ENCODE measurements around the gene CDH5. TPM values are rescaled to one million over a fixed set of nuclear protein-coding genes. Genes with fewer than 3 reads are reported as not detected.
"Not testable (repeated sequence)": the region's sequence is repeated elsewhere in the genome, so short reads cannot be mapped to it uniquely, and the experiment has no call there.

Gene CDH5, protein sequence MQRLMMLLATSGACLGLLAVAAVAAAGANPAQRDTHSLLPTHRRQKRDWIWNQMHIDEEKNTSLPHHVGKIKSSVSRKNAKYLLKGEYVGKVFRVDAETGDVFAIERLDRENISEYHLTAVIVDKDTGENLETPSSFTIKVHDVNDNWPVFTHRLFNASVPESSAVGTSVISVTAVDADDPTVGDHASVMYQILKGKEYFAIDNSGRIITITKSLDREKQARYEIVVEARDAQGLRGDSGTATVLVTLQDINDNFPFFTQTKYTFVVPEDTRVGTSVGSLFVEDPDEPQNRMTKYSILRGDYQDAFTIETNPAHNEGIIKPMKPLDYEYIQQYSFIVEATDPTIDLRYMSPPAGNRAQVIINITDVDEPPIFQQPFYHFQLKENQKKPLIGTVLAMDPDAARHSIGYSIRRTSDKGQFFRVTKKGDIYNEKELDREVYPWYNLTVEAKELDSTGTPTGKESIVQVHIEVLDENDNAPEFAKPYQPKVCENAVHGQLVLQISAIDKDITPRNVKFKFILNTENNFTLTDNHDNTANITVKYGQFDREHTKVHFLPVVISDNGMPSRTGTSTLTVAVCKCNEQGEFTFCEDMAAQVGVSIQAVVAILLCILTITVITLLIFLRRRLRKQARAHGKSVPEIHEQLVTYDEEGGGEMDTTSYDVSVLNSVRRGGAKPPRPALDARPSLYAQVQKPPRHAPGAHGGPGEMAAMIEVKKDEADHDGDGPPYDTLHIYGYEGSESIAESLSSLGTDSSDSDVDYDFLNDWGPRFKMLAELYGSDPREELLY
- total RNA-seq: 28.5 TPM

DNA sequence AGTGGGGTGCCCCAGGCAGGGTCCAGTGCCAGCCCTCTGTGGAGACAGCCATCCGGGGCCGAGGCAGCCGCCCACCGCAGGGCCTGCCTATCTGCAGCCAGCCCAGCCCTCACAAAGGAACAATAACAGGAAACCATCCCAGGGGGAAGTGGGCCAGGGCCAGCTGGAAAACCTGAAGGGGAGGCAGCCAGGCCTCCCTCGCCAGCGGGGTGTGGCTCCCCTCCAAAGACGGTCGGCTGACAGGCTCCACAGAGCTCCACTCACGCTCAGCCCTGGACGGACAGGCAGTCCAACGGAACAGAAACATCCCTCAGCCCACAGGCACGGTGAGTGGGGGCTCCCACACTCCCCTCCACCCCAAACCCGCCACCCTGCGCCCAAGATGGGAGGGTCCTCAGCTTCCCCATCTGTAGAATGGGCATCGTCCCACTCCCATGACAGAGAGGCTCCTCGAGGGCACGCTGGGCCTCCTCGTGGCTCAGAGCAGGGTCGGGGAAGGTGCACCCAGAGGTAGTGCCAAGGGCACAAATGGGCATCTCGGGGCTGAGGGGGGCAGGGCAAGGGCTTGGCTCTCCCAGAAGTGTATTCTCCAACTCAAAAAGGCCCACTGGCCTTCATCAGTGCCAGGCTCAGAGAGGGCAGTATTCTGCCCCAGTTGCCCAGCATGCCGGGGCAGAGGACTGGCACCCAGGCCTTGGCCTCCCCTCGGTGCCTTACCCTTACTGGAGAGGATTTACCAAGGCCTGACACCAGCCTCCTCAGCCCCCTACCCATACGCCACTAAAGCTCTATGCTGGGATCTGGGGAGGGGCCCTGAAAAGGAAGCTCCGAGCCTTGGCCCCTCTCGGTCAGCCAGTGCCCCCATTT is at the start of gene CDH5:
Gene CDH5 (plus strand): TSS at position 259 of the 867 bp plus-strand sequence. CDS start 12,647 bp downstream, outside the sequence.
- DNase-seq: peak; percentile 30

DNA sequence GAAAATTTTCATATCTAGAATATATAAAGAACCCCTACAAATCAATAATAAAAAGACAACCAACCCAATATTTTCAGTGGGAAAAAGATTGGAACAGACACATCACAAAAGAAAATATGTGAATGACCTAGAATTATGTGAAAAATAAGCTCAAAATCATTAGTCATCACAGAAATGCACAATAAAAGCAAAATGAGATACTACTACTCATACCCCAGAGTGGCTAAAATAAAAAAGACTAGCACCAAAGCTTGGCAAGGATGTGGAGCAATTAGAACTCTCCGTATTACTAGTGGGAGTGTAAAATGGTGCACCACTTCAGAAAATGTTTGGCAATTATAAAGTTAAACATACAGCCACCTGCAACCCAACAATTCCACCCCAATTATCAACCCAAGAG is 48.0 kb upstream of the CDH5 start:
- no peak for DNase-seq

DNA sequence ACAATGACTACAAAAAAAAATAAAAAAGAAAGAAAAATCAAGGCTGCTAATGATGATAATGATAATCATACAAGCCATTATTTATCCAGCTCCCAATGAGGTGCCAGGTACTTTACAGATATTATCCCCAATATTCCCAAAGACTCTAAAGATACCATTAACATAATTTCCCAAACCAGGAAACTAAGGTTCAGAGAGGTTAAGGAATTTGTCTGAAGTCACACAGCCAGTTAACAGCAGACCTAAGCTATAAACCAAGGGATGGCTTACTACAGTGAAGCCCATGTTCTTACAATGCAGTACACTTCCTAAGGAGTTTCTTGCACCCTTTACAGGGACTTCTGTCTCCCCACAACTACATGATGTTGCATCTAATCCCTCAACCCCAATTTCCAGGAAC is 45.7 kb upstream of the CDH5 start:
- DNase-seq: no peak

DNA sequence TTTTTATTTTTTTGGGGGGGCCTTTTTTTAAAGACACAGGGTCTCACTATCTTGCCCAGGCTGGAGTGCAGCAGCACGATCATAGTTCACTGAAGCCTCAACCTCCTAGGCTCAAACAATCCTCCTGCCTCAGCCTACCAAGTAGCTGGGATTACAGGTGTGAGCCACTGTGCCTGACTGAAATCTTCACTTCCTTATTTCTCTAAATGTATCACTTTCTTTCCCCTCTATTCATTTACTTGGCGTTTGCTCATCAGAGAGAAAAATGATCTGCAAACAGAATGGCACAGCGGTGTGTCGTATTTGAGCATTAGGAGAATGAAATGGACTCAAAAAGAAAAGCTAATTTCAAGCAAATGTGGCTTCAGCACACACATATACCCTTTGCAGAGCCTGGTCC is 44.3 kb upstream of the CDH5 start:
- DNase-seq: no peak

DNA sequence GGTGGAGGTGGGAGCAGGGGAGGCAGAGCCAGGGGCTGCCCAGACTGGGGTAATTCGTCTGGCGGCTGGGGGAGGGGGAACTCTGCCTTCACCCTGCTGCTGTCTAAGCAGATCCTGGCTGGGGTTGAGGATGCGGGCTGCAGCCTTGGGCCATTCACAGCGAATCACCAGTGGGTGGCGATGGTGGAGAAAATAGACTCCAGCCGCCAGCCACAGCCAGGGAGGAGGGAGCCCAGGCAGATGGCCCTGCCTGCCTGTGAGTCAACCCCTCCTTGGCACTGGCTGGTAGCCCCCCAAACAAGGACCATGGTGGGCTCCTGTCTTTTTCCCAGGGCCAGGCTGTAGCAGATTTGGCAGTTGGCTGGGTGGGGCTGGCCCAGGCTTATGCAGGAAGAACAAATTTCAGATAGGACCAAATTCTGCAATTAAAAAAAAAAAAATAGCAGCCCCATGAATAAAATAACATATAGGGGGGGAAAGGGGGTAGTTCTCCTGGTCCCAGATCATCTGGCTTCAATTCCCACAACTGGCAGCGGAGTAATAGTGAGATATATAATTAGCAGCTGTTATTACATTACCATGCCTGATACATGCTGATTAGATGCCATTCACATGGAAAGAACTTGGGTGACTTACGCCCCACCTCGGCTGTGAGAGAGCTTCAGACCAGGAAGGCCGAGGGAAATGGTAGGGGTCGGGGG is 41.5 kb upstream of the CDH5 start:
- no peak for DNase-seq

DNA sequence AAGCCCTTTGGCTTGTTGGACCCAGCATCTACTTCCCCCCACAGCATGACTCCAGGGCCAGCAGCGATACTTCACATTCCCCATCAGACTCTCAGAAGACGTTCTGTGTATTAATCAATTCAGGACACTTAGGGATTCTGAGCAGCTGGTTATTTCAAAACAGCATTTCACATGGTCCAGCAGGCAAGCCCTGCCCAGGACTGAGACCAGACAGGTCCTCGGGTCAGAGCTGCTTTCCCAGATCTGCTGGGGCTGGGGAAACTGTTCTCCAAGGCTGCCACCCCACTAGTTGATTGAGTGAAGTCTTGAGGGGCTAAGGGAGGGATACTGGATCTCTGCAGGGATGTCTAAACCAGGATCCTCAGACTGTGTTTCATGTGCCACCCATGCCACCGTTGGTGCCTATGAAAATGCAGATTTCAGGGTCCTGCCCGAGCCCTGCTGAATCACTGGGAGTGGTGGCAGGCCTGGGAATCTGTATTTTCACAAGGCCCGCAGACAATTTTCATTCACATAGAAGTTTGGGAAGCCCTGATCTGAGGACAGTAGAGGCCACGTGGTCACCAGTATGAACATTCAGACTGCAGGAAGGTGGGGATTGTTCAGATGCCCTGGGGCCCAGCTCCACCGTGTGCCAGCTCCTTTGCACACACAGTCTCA is 40.6 kb upstream of the CDH5 start:
- no peak for DNase-seq

DNA sequence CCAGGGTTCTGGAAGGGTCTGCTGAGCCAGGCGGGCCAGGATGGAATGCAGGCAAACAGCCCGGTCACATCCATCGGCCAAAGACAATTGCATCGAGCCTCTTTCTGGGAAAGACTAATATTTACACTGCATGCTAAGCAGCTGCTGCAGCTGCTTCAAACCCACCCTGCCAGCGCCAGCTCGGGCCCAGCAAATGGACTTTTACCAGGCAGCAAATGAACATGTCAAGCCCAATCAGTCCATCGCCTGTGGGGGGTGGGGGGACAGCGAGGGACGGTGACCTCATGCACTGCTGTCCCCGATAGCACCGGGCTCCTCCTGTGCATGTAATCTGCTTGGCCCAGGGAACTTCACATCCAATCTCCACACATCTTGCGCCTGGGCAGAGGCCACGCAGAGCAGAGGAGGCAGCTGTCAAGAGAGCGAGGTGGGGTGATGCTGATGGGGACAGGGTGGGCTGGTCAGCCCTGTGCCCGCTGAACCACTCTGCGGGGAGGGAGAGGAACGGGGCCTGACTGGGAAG is 39.4 kb upstream of the CDH5 start:
- no peak for DNase-seq

DNA sequence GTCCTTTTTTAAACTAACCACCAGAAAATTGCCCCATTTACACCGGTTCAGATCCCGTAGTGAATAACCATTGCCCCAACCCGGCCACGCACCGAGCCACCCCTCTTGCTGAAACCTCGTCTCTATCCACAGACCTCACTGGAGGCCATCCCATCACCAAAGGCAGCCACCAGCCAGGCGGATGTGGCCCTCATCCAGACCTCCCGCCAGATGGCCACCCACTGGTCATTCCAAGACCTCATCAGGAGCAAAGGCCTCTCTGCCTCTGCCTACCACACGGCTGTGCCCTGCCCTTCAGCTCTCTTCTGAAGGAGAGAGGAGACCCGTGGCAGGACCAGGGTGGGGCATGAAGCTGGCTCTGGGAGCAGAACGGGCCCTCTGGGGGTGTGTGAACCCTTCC is 38.2 kb upstream of the CDH5 start:
- no peak for DNase-seq

DNA sequence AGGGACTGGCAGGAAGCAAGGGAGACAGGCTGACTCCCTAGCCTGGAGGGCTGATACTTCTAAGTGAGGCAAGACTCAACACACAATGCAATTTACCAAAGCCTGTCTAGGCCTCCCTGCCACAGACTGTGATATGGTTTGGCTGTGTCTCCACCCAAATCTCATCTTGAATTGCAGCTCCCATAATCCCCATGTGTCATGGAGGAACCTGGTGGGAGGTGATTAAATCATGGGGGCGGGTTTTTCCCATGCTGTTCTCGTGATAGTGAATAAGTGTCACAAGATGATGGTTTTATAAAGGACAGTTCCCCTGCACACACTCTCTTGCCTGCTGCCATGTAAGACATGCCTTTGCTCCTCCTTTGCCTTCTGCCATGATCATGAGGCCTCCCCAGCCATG is 35.0 kb upstream of the CDH5 start:
- not testable (repeated sequence) for DNase-seq

DNA sequence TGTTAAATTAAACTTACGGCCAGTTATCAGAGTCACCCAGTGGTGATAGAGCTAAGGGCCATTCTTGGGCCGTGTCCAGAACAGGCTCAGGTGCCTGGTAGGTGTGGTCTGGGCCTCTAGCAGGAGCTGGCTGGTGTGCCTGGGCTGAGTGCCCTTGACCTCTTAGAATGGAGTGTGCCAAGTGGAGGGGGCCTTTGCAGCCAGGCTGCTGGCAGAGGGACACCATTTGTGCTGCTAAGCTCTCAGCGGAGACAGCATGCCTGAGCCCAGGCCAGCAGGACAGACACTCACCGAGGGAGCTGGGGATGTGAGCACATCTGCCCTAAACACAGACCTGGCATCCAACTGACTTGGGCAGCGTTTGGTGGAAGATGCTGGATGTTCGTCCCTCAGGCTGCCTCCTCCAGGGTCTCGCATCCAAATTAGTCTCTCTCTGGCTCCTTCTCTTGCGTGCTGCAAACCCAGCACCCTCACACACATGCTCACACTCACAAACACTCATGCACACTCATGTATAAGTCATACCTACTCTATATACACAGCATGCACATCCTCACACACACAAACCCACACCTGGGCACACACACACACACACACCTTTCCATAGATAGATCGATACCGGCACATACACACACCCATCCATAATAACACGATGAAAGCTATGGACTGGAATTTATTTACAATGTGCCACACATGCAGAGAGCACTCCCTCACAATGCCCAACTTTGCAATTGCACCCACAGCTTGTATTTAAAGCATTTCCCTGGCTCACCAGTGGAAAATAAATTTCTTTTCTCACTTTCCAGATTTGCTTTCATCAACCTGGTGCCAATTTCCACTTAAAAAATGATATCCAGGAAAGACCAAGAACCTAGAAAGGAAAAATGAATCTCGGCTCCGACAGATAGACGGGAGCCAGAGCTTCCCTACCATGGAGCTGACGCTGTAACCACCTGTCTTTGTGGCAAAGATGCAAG is 33.6 kb upstream of the CDH5 start:
- DNase-seq: no peak

DNA sequence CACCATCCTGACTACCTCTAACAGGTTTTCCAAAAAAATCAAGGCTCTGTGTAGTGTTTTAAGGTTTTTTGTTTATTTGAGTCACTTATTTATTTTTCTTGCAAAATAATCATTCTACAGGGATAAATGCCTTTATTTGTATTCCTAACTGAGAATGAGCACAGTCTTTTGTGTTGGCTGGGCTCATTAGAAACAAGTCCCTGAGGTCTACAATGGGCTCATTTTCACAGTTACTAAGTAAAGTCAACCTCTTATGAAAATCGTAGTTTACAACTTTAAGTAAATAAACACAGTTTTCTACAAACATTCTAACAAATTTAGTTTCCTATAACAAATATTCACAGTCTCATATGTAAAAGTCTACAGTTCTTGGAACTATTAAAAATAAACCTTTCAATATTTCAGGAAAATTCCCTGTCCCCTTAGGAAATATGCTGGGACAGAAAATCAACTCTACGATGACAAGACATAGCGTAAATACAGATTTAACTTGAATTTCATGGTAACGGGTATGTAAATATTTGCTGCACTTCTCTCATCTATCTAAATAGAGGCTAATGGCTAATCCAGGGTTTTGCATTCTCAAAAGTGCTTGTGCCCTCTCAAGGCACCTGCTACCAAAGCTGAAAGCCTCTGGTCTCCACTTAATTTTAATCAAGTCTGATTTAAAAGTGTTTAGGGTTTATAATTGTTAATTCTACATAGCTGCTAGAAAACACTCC is 31.5 kb upstream of the CDH5 start:
- no peak for DNase-seq

DNA sequence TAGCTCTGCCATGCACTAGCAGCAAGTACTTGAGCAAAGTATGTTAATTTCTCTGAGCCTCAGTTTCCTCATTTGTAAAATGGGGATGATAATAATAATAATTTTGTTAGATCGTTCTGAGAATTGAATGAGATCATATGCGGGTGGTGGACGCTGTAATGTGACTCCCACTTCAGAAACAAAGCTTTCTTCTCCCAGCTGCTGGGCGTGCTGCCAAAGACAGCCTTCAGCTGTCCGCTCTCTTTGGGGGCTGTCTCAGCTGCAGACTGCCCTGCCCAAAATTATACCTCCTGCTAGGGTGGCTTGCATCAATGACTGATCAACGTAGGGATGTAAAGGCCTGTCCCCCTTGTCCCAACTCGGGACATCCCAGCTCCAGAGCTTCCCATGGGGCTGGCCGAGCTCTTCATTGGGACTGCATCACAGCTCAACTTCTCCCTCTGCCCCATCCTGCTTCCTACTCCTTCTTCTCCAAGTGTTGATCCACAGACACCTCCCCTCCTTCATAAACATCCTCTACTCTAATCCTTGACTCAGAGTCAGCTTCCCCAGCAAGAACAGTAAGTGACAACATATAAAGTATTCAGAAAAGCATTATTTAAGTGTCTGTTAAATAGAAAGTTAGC is 30.7 kb upstream of the CDH5 start:
- DNase-seq: peak; percentile 15

DNA sequence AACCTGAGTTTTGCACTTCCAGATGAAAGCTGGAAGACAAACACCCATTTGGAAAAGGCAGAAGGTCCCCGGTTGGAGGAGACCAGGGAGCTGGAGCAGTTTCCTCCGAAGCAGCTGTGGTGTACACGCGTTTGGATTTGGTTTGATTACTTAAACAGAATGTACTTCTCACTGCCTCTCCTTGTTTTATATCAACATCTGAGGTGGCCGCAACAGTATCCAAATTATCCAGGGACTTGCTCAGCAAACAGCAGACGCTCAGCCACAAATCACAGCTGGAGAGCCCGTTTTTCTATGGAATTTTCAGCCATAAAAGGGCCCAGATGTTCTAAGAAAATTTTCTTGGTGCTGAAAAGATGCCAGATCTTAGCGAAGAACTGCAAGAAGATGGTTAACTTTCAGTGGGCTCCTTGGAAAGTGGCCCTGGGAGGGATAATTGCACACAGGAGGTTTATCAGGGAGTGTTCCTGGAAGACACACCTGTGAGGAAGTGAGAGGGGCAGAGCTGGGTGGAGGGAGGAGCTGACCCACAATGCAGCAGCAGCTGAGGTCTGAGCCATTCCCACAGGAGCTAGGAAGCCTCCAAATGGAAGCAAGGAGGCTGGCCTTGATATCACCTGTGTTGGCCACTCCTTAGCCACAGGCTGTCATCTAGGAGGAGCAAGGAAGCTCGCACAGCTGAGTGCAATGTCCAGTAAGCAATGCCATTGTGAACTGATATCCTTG is 28.9 kb upstream of the CDH5 start:
- DNase-seq: peak; percentile 69

DNA sequence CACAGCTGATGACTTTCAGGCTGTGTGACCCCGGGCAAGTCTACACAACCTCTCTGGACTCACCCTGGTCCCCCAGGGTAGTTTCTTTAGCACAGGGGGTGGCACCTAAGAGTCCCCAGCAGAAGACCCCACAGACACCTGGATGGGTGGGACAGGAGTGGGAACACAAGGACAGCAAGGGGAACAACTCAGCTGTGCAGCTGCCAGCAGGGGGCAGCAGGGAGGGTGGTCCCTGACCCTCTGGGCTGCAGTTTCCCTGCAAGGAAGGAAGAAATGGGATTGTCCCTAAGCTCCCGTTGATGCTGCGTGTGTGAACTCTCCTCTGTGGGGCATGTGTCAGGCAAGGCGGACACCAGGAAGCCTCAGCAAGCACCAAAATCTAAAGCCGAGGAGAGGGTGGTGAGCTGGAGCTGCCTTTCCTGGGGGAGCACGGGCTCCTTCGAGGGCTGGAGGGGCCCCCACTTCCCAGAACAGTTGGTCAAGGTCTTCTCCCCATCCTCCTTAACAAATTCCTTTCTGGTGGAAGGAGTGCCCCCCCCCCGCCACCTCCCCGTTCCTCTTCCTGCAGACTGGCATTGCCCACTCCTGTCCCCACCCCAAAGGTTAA is 24.1 kb upstream of the CDH5 start:
- no peak for DNase-seq

DNA sequence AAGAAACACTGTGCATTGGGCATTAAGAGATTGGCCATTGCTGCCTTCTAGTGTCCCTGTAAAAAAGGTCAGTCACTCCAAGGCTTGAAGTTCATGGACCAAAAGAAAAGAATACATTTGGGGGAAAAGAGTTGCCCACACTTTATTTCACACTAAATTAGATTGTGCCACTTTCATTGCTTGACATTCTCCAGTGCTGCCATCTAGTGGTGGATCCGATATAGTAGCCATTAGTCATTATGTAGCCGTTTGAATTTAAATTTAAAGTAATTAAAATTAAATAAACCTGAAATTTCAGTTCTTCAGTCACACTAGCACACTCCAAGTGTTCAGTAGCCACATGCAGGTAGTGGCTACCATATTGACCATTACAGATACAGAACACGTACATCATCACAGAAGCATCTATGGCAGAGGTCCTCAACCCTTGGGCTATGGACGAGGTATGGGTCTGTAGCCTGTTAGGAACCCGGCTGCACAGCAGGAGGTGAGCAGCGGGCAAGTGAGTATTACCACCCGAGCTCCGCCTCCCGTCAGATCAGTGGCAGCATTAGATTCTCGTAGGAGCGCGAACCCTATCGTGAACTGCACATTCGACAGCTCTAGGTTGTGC is 21.9 kb upstream of the CDH5 start:
- DNase-seq: peak; percentile 14

DNA sequence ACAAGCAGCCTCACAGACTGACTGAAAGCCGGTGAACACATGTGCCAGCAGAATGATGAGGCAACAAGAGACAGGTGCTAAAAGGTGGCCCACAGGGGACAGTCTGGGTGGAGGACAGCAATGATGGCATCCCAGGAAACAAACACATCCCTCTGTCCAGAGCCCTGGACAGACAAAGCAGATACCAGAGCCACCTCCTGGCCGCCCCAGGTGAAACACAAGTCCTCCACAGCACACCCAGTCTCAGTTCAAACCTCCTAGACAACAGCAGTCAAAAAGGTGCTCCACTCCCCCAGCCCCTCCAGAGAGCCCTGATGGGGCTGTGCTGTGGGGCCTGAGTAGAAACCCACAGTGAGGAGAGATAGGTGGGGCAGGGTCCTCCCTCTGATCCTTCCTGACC is 20.3 kb upstream of the CDH5 start:
- no peak for DNase-seq

DNA sequence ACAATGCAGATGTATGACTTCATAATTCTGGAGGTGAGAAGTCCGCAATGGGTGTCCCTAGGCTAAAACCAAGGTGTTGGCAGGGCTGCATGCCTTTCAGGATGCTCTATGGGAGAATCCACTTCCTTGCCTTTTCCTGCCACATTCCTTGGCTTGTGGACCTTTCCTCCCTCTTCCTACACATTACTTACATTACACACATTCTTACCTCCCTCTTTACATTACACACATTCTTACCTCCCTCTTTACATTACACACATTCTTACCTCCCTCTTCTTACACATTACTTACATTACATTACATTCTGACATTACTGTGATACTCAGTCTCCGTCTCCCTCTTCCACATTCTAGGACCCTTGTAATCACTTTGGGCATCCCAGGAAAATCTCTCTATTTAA is 14.2 kb upstream of the CDH5 start:
- DNase-seq: no peak
